Upper lobe of right lung (tissue), 1 donor: ENCODE measurements around the gene RHOBTB1. TPM values are rescaled to one million over a fixed set of nuclear protein-coding genes. Genes with fewer than 3 reads are reported as not detected.

Source experiments
- ATAC-seq: fragments of 200-7000 bp; cut with Tn5 transposase; one replicate; pipeline ENCODE4 v1.9.1; 2020; ENCODE audit warnings: mild to moderate bottlenecking, moderate library complexity
- DNase-seq: peaks from one replicate; pipeline ENCODE4 v3.0.0-alpha.2; 2020
- H3K27ac ChIP-seq: fragments of 200-600 bp; one replicate; pipeline ENCODE4 v1.8.0; 2022
- H3K27me3 ChIP-seq: fragments of 200-600 bp; one replicate; pipeline ENCODE4 v1.8.0; 2022; ENCODE audit warnings: mild to moderate bottlenecking
- H3K36me3 ChIP-seq: fragments of 200-600 bp; one replicate; pipeline ENCODE4 v1.8.0; 2022
- H3K4me1 ChIP-seq: fragments of 200-600 bp; one replicate; pipeline ENCODE4 v1.8.0; 2022
- H3K4me3 ChIP-seq: fragments of 200-600 bp; one replicate; pipeline ENCODE4 v1.8.0; 2022; ENCODE audit warnings: mild to moderate bottlenecking
- H3K9me3 ChIP-seq: fragments of 200-600 bp; one replicate; pipeline ENCODE4 v1.8.0; 2022
- CTCF ChIP-seq: fragments of 200-600 bp; IDR thresholded peaks from one replicate; pipeline ENCODE4 v1.8.0; 2022; ENCODE audit warnings: antibody characterized with exemption
- intact Hi-C: fragments of 100-400 bp; cut with DNase I; formaldehyde crosslinking; loops from one replicate; pipeline ENCODE4 v1.11.0; 2022
- total RNA-seq: library from RNA; stranded (reverse); fragmentation: NEBNext Ultra II Directional; extraction: Animal tissue kit (Norgen Biotek cat#: 25700); gene quantifications from one replicate; pipeline ENCODE4 v1.2.1, GENCODE V29; 2021
- donor health status: DM: no; HTN: yes; CAD: no; lungs with severe emphysema.

The RHOBTB1 gene
- total RNA-seq, 1 donor from 2014 or later = 14.5 TPM

GRCh38 chr10:60985951-60986350, 42.0 kb upstream of the RHOBTB1 start:
- no peak overlapping the region for H3K4me3 ChIP-seq
- ATAC-seq (no peak), DNase-seq (no peak)
- no peak overlapping the region for H3K27ac ChIP-seq
- no peaks in the 10 kb centered on the region for H3K27me3 ChIP-seq
- no peak for TF ChIP-seq CTCF
- no peaks in the 10 kb centered on the region for H3K4me1 ChIP-seq
- no peaks in the 10 kb centered on the region for H3K9me3 ChIP-seq
- H3K36me3 ChIP-seq = no peaks in the 10 kb centered on the region
- intact Hi-C loops = no loop called here

GRCh38 chr10:60980997-60981396, 37.0 kb upstream of the RHOBTB1 start:
- Histone ChIP-seq H3K9me3 (no peaks in the 10 kb centered on the region), H3K36me3 (no peaks in the 10 kb centered on the region), H3K4me1 (no peaks in the 10 kb centered on the region), H3K27me3 (no peaks in the 10 kb centered on the region), H3K4me3 (no peak overlapping the region), H3K27ac (no peak overlapping the region)
- DNase-seq = no peak
- no peak for ATAC-seq
- TF ChIP-seq CTCF = no peak
- intact Hi-C loops = no loop called here

GRCh38 chr10:60979667-60980104, 35.7 kb upstream of the RHOBTB1 start:
- Histone ChIP-seq H3K36me3 (no peaks in the 10 kb centered on the region), H3K4me1 (no peaks in the 10 kb centered on the region), H3K9me3 (no peaks in the 10 kb centered on the region), H3K27me3 (no peaks in the 10 kb centered on the region), H3K27ac (no peak overlapping the region), H3K4me3 (no peak overlapping the region)
- no peak for ATAC-seq
- no peak for DNase-seq
- TF ChIP-seq CTCF = no peak
- intact Hi-C loops = no loop called here

- intact Hi-C loops = no loop called here
- H3K4me1 ChIP-seq = no peaks in the 10 kb centered on the region
Observed at GRCh38 chr10:60978287-60979115, 34.5 kb upstream of the RHOBTB1 start.

More at GRCh38 chr10:60978287-60979115, 34.5 kb upstream of the RHOBTB1 start:
- no peaks in the 10 kb centered on the region for H3K9me3 ChIP-seq
- no peaks in the 10 kb centered on the region for H3K36me3 ChIP-seq
- ATAC-seq = no peak
- H3K4me3 ChIP-seq = no peak overlapping the region
- no peak overlapping the region for H3K27ac ChIP-seq
- TF ChIP-seq CTCF = no peak
- H3K27me3 ChIP-seq = no peaks in the 10 kb centered on the region
- DNase-seq = no peak
